Keratinocyte (primary cell): ENCODE results near the gene TRMT1. TPM values are rescaled to one million over a fixed set of nuclear protein-coding genes. Genes with fewer than 3 reads are reported as not detected.

Source experiments
- DNase-seq: peaks from one replicate; pipeline ENCODE4 v3.0.0-alpha.2; 2011; ENCODE audit warnings: low read depth, missing footprints, low spot score
- FAIRE-seq: peaks from 2 replicates; lab custom pipeline; 2011; peaks lifted over from hg19 to GRCh38; lab: Jason Lieb, UNC
- H2AFZ ChIP-seq: 2 replicates; pipeline ENCODE4 v1.6.0; 2012; ENCODE audit warnings: low read length, control low read depth, inconsistent platforms; ENCODE audit not compliant: control insufficient read depth
- H3K27ac ChIP-seq: 2 replicates; pipeline ENCODE4 v1.5.1; 2011; ENCODE audit warnings: low read length; ENCODE audit not compliant: control insufficient read depth, insufficient read depth
- H3K27me3 ChIP-seq: 3 replicates; pipeline ENCODE4 v1.6.0; 2011; ENCODE audit warnings: low read length; ENCODE audit not compliant: control insufficient read depth, insufficient read depth; ENCODE audit errors: extremely low read depth
- H3K36me3 ChIP-seq, 2 experiments: 2 replicates in 1 of 2; 3 replicates in 1 of 2; pipeline ENCODE4 v1.5.1; 2011; ENCODE audit warnings: low read length in 2 of 2, mild to moderate bottlenecking in 1 of 2; ENCODE audit not compliant: control insufficient read depth in 2 of 2, insufficient read depth in 2 of 2; ENCODE audit errors: extremely low read depth in 1 of 2
- H3K4me1 ChIP-seq: 3 replicates; pipeline ENCODE4 v1.5.1; 2011; ENCODE audit warnings: low read length; ENCODE audit not compliant: control insufficient read depth, insufficient read depth; ENCODE audit errors: extremely low read depth
- H3K4me2 ChIP-seq: 3 replicates; pipeline ENCODE4 v1.6.0; 2011; ENCODE audit warnings: low read depth, low read length; ENCODE audit not compliant: control insufficient read depth, insufficient read depth; ENCODE audit errors: extremely low read depth
- H3K4me3 ChIP-seq, 3 experiments: fragments of 200-600 bp in 1 of 3; sonication (generic) in 1 of 3; 2 replicates in 2 of 3; 3 replicates in 1 of 3; pipeline ENCODE4 v1.5.1; 2011 to 2016; ENCODE audit warnings: low read length in 3 of 3, mild to moderate bottlenecking in 3 of 3, control low read depth in 2 of 3, inconsistent platforms in 1 of 3, low read depth in 1 of 3, mixed read lengths in 1 of 3, mixed run types in 1 of 3, moderate library complexity in 1 of 3; ENCODE audit not compliant: control insufficient read depth in 2 of 3, insufficient read depth in 2 of 3; ENCODE audit errors: extremely low read depth in 1 of 3
- H3K79me2 ChIP-seq: 2 replicates; pipeline ENCODE4 v1.6.0; 2012; ENCODE audit warnings: low read length; ENCODE audit not compliant: control insufficient read depth, insufficient read depth
- H3K9ac ChIP-seq: 3 replicates; pipeline ENCODE4 v1.6.0; 2011; ENCODE audit warnings: low read length; ENCODE audit not compliant: control insufficient read depth, insufficient read depth; ENCODE audit errors: extremely low read depth
- H3K9me1 ChIP-seq: 3 replicates; pipeline ENCODE4 v1.6.0; 2011; ENCODE audit warnings: low read length; ENCODE audit not compliant: control insufficient read depth, insufficient read depth; ENCODE audit errors: extremely low read depth
- H3K9me3 ChIP-seq: 2 replicates; pipeline ENCODE4 v1.5.1; 2012; ENCODE audit warnings: low read depth, low read length; ENCODE audit not compliant: control insufficient read depth
- H4K20me1 ChIP-seq: 3 replicates; pipeline ENCODE4 v1.6.0; 2011; ENCODE audit warnings: low read length; ENCODE audit not compliant: control insufficient read depth, insufficient read depth; ENCODE audit errors: extremely low read depth
- EZH2 ChIP-seq: IDR thresholded peaks from one replicate; pipeline ENCODE4 v1.6.1; 2012; ENCODE audit warnings: inconsistent platforms, mild to moderate bottlenecking, low read length, moderate library complexity
- dilution Hi-C: fragments of 300-500 bp; cut with MboI; formaldehyde crosslinking; loops from one replicate; pipeline ENCODE4 v1.7.0; 2020; ENCODE audit warnings: low sequenced_read_pairs; ENCODE audit not compliant: extremely low pct_ligation_motif_present
- polyA plus RNA-seq, 5 experiments: library from polyadenylated mRNA; depleted of rRNA in 3 of 5; stranded (reverse) in 3 of 5; stranded (forward) in 1 of 5; unstranded in 1 of 5; fragments of >200 nt; gene quantifications; 1 replicate in 1 of 5; 2 replicates in 3 of 5; 3 replicates in 1 of 5; pipeline versions ENCODE4 v1.2.1 to v1.2.3, GENCODE V29; 2011 to 2012; ENCODE audit warnings: missing spikeins in 2 of 5, low read depth in 1 of 5, low replicate concordance in 1 of 5
- TF ChIP-seq, protein P1 (sequence below), 3 experiments: IDR thresholded peaks in 1 of 3; conservative IDR thresholded peaks in 1 of 3; optimal IDR thresholded peaks in 1 of 3; 2 replicates in 2 of 3; 3 replicates in 1 of 3; pipeline versions ENCODE3 to v1.5.1; 2011; ENCODE audit warnings: low read length in 3 of 3, mild to moderate bottlenecking in 3 of 3, moderate library complexity in 2 of 3, control low read depth in 1 of 3, inconsistent platforms in 1 of 3; ENCODE audit not compliant: insufficient read depth in 2 of 3; ENCODE audit errors: extremely low read depth in 1 of 3

TRMT1 gene
- polyA plus RNA-seq, 1 donor (not counting 4 experiments of a cell fraction or from before 2014, with no cell fraction given) = 30.9 TPM

- no peaks in the 10 kb centered on the region for H3K27me3 ChIP-seq
- peaks cover 7 to 8% of the 10 kb centered on the region in 2 experiments for H3K36me3 ChIP-seq
- H3K4me1 ChIP-seq = peaks cover 2% of the 10 kb centered on the region
- dilution Hi-C loops = no loop called here
- H3K4me3 ChIP-seq = no peak overlapping the region
- H3K9me3 ChIP-seq = no peaks in the 10 kb centered on the region
- no peaks in the 10 kb centered on the region for H3K9me1 ChIP-seq
- H4K20me1 ChIP-seq = no peaks in the 10 kb centered on the region
- DNase-seq (no peak), FAIRE-seq (no peak)
- H2AFZ ChIP-seq = no peak overlapping the region
- H3K79me2 ChIP-seq = peaks cover 23% of the 10 kb centered on the region
- no peak for TF ChIP-seq EZH2
- TF ChIP-seq, protein P1, sequence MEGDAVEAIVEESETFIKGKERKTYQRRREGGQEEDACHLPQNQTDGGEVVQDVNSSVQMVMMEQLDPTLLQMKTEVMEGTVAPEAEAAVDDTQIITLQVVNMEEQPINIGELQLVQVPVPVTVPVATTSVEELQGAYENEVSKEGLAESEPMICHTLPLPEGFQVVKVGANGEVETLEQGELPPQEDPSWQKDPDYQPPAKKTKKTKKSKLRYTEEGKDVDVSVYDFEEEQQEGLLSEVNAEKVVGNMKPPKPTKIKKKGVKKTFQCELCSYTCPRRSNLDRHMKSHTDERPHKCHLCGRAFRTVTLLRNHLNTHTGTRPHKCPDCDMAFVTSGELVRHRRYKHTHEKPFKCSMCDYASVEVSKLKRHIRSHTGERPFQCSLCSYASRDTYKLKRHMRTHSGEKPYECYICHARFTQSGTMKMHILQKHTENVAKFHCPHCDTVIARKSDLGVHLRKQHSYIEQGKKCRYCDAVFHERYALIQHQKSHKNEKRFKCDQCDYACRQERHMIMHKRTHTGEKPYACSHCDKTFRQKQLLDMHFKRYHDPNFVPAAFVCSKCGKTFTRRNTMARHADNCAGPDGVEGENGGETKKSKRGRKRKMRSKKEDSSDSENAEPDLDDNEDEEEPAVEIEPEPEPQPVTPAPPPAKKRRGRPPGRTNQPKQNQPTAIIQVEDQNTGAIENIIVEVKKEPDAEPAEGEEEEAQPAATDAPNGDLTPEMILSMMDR (optimal IDR thresholded peaks at IDR 0.05 in 1 of 3, IDR thresholded peaks at IDR 0.05 in 1 of 3, conservative IDR thresholded peaks at IDR 0.05 in 1 of 3; ENCODE audit: extremely low read depth in 1 of 3, insufficient read depth in 2 of 3, low read length in 3 of 3) = no peak
- H3K27ac ChIP-seq = no peak overlapping the region
- H3K4me2 ChIP-seq = no peak overlapping the region
- H3K9ac ChIP-seq = no peak overlapping the region
Measured at GRCh38 chr19:13146763-13147563, 30.4 kb upstream of the TRMT1 start.

GRCh38 chr19:13139633-13140311 is 23.2 kb upstream of the TRMT1 start:
- dilution Hi-C loops = no loop called here
- no peak for TF ChIP-seq EZH2
- TF ChIP-seq, protein P1 (optimal IDR thresholded peaks at IDR 0.05 in 1 of 3, IDR thresholded peaks at IDR 0.05 in 1 of 3, conservative IDR thresholded peaks at IDR 0.05 in 1 of 3; ENCODE audit: extremely low read depth in 1 of 3, insufficient read depth in 2 of 3, low read length in 3 of 3) = no peak
- Histone ChIP-seq H3K4me3 (no peak overlapping the region), H3K27me3 (no peaks in the 10 kb centered on the region), H3K27ac (no peak overlapping the region), H3K9me1 (no peaks in the 10 kb centered on the region), H3K4me1 (no peaks in the 10 kb centered on the region), H3K79me2 (peaks cover 11% of the 10 kb centered on the region), H3K9me3 (no peaks in the 10 kb centered on the region), H3K9ac (no peak overlapping the region), H3K36me3 (peaks cover 17 to 27% of the 10 kb centered on the region in 2 experiments), H2AFZ (no peak overlapping the region), H4K20me1 (no peaks in the 10 kb centered on the region), H3K4me2 (no peak overlapping the region)
- DNase-seq (no peak), FAIRE-seq (no peak)
